ENCODE results near the gene TRABD2B. TPM values are rescaled to one million over a fixed set of nuclear protein-coding genes. Genes with fewer than 3 reads are reported as not detected.
A peak's percentile ranks its signal among the peaks of the same experiment; 100 is the strongest.

Gene TRABD2B
- total RNA-seq, 6 donors from 2014 or later = under 0.01 to 2.1 (median 0.62) TPM

- H3K27ac ChIP-seq = no peak overlapping the region
- H3K9me3 ChIP-seq = no peaks in the 10 kb centered on the region
- DNase-seq (no peak), ATAC-seq (ENCODE audit: low FRiP score in 2 of 2) (no peak)
- H3K36me3 ChIP-seq = no peaks in the 10 kb centered on the region
- TF ChIP-seq POLR2AphosphoS5 (IDR thresholded peaks at IDR 0.05) (no peak), EP300 (IDR thresholded peaks at IDR 0.05) (no peak), POLR2A (IDR thresholded peaks at IDR 0.05) (no peak), CTCF (IDR thresholded peaks at IDR 0.05) (no peak)
- WGBS, 2 donors = 84 to 90% methylated on average over 2 of the region's 2 CpGs
- no peaks in the 10 kb centered on the region for H3K4me1 ChIP-seq
- no peaks in the 10 kb centered on the region for H3K27me3 ChIP-seq
- H3K4me3 ChIP-seq = no peak overlapping the region
Observed at GRCh38 chr1:47795102-47795501, 202.1 kb downstream of the TRABD2B start.

- ATAC-seq (ENCODE audit: low FRiP score in 2 of 2) (no peak), DNase-seq (no peak)
- Histone ChIP-seq H3K36me3 (no peaks in the 10 kb centered on the region), H3K27me3 (no peaks in the 10 kb centered on the region), H3K4me1 (no peaks in the 10 kb centered on the region), H3K27ac (no peak overlapping the region), H3K4me3 (no peak overlapping the region), H3K9me3 (no peaks in the 10 kb centered on the region)
- 93 to 97% methylated on average over 9 of the region's 9 CpGs for WGBS, 2 donors
- TF ChIP-seq POLR2AphosphoS5 (IDR thresholded peaks at IDR 0.05) = no peak
- TF ChIP-seq CTCF (IDR thresholded peaks at IDR 0.05) = no peak
- no peak for TF ChIP-seq EP300 (IDR thresholded peaks at IDR 0.05)
- TF ChIP-seq POLR2A (IDR thresholded peaks at IDR 0.05) = no peak
Observed at GRCh38 chr1:47794530-47794929, 202.7 kb downstream of the TRABD2B start.

GRCh38 chr1:47794081-47794480, 203.1 kb downstream of the TRABD2B start:
- no peak overlapping the region for H3K4me3 ChIP-seq
- no peaks in the 10 kb centered on the region for H3K36me3 ChIP-seq
- no peaks in the 10 kb centered on the region for H3K4me1 ChIP-seq
- DNase-seq (no peak), ATAC-seq (ENCODE audit: low FRiP score in 2 of 2) (no peak)
- no peaks in the 10 kb centered on the region for H3K27me3 ChIP-seq
- H3K27ac ChIP-seq = no peak overlapping the region
- H3K9me3 ChIP-seq = no peaks in the 10 kb centered on the region
- 60 to 79% methylated on average over 3 to 5 of the region's 5 CpGs for WGBS, 2 donors
- TF ChIP-seq CTCF (IDR thresholded peaks at IDR 0.05) = no peak
- TF ChIP-seq POLR2A (IDR thresholded peaks at IDR 0.05) = no peak
- no peak for TF ChIP-seq EP300 (IDR thresholded peaks at IDR 0.05)
- TF ChIP-seq POLR2AphosphoS5 (IDR thresholded peaks at IDR 0.05) = no peak

DNA sequence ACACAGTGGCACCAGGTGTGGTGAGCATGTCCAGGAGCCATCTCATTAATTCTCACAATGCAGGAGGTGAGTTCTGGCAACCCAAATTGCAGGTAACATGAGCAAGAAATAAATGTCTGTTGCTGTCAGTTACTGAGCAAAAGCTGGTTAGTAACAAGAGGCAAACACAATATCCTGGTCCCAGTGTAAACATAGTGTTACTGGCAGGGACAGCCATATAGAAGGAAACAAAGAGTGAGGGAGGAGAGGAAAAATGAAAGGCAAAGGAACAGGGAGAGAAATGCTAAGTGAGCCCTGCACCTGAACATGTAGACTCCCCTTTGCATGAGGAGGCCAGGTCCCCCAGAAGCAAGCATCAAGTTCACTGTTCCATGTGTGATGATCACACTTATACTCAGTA, 203.6 kb downstream of the TRABD2B start:
- TF ChIP-seq EP300 (IDR thresholded peaks at IDR 0.05) (no peak), CTCF (IDR thresholded peaks at IDR 0.05) (no peak), POLR2AphosphoS5 (IDR thresholded peaks at IDR 0.05) (no peak), POLR2A (IDR thresholded peaks at IDR 0.05) (no peak)
- H3K27ac ChIP-seq = no peak overlapping the region

DNA sequence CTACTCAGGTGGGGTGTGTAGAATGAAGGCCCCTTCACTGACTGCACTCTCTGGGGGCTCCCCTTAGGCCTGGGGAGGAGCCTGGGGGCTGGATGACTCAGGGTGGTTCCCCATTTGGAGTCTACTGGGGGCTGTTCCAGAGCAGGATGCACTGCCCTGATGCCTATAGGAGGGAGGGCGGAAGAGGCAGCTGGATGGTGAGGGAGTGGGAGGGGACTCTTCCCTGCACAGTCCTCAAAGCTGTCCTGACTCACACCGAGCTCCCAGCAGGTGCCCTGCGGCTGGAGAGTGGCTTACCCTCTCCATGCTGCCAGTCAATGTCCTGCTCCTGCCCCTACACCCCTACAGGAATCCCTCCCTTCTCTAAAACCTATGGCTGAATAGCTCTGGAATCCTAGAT, 204.4 kb downstream of the TRABD2B start:
- ATAC-seq (ENCODE audit: low FRiP score in 2 of 2) = peak in 1 of 2 donors; percentile 34
- 60% methylated on average over 3 of the region's 3 CpGs; no CpG with 5 or more reads in 1 of the 2 donors for WGBS, 2 donors

More for the DNA sequence above, 203.6 kb downstream of the TRABD2B start:
- Histone ChIP-seq H3K36me3 (no peaks in the 10 kb centered on the region), H3K9me3 (no peaks in the 10 kb centered on the region), H3K4me1 (no peaks in the 10 kb centered on the region), H3K27me3 (no peaks in the 10 kb centered on the region), H3K4me3 (no peak overlapping the region)
- DNase-seq (no peak), ATAC-seq (ENCODE audit: low FRiP score in 2 of 2) (no peak)

More for the DNA sequence above, 204.4 kb downstream of the TRABD2B start:
- Histone ChIP-seq H3K4me1 (no peaks in the 10 kb centered on the region), H3K36me3 (no peaks in the 10 kb centered on the region), H3K4me3 (no peak overlapping the region), H3K9me3 (no peaks in the 10 kb centered on the region), H3K27ac (no peak overlapping the region), H3K27me3 (no peaks in the 10 kb centered on the region)
- DNase-seq = no peak
- TF ChIP-seq POLR2AphosphoS5 (IDR thresholded peaks at IDR 0.05) (no peak), POLR2A (IDR thresholded peaks at IDR 0.05) (no peak), EP300 (IDR thresholded peaks at IDR 0.05) (no peak), CTCF (IDR thresholded peaks at IDR 0.05) (no peak)

Measured in upper lobe of left lung (tissue), 6 donors.